SU-DHL-6 (cell line): Measurements from ENCODE around the gene RIPK3.

Experiments used
- H2AFZ ChIP-seq: fragments of 200-600 bp; sonication (generic); 2 replicates; pipeline ENCODE4 v1.6.1; 2014; ENCODE audit warnings: low read depth, mild to moderate bottlenecking, moderate library complexity, mixed read lengths, antibody characterized with exemption, low read length; ENCODE audit not compliant: severe bottlenecking
- H3F3A ChIP-seq: fragments of 200-600 bp; shearing (Covaris generic); 2 replicates; pipeline ENCODE4 v1.6.0; 2016; ENCODE audit warnings: antibody characterized with exemption, mild to moderate bottlenecking; ENCODE audit not compliant: insufficient read depth
- H3K27ac ChIP-seq: fragments of 200-600 bp; sonication (generic); 2 replicates; pipeline ENCODE4 v1.5.1; 2016; ENCODE audit warnings: low read depth, mild to moderate bottlenecking, low read length, moderate library complexity, mixed read lengths
- H3K27me3 ChIP-seq: fragments of 200-600 bp; sonication (generic), shearing (Covaris generic); 2 replicates; pipeline ENCODE4 v1.6.0; 2014; ENCODE audit warnings: mild to moderate bottlenecking, low read length
- H3K36me3 ChIP-seq: fragments of 200-600 bp; sonication (generic); 2 replicates; pipeline ENCODE4 v1.6.1; 2014; ENCODE audit warnings: mild to moderate bottlenecking, low read length, mixed read lengths
- H3K4me2 ChIP-seq: fragments of 300-600, 200-600 bp; shearing (Covaris generic), sonication (generic); 2 replicates; pipeline ENCODE4 v1.6.0; 2014; ENCODE audit warnings: low read length, low read depth, mild to moderate bottlenecking; ENCODE audit not compliant: poor library complexity, severe bottlenecking
- H3K4me3 ChIP-seq: fragments of 200-600 bp; sonication (generic); 2 replicates; pipeline ENCODE4 v1.5.1; 2014; ENCODE audit warnings: antibody characterized with exemption, low read length, mild to moderate bottlenecking, mixed read lengths; ENCODE audit not compliant: insufficient read depth, poor library complexity, severe bottlenecking
- H3K79me2 ChIP-seq: fragments of 200-600 bp; sonication (generic); 2 replicates; pipeline ENCODE4 v1.6.1; 2014; ENCODE audit warnings: mild to moderate bottlenecking, low read length, moderate library complexity; ENCODE audit not compliant: insufficient read depth
- H3K9ac ChIP-seq: fragments of 200-600 bp; sonication (generic); 2 replicates; pipeline ENCODE4 v1.7.0; 2014; ENCODE audit warnings: mild to moderate bottlenecking, low read length
- H3K9me2 ChIP-seq: fragments of 200-600 bp; sonication (generic); replicated peaks from 2 replicates; pipeline ENCODE4 v1.6.1; 2014; ENCODE audit warnings: low read length; ENCODE audit not compliant: insufficient read depth
- H3K9me3 ChIP-seq: fragments of 200-600 bp; sonication (generic); 2 replicates; pipeline ENCODE4 v1.6.1; 2014; ENCODE audit warnings: low read length, mixed read lengths; ENCODE audit not compliant: insufficient read depth
- H4K20me1 ChIP-seq: fragments of 200-600 bp; sonication (generic); 2 replicates; pipeline ENCODE4 v1.6.1; 2014; ENCODE audit warnings: low read depth, mild to moderate bottlenecking, antibody characterized with exemption, low read length, moderate library complexity, mixed read lengths
- CTCF ChIP-seq: fragments of 200-600 bp; sonication (generic); IDR thresholded peaks from one replicate; pipeline ENCODE4 v1.5.1; 2017; ENCODE audit warnings: antibody characterized with exemption, mild to moderate bottlenecking, low read length, moderate library complexity; ENCODE audit not compliant: insufficient read depth, poor library complexity, severe bottlenecking
- EZH2phosphoT487 ChIP-seq: fragments of 200-600 bp; sonication (generic), shearing (Covaris generic); conservative IDR thresholded peaks from 2 replicates; pipeline ENCODE4 v1.6.1; 2018; ENCODE audit warnings: mild to moderate bottlenecking, antibody characterized with exemption, low read length, moderate library complexity, mixed read lengths

The RIPK3 gene

GRCh38 chr14:24370748-24371147 lies 31.0 kb upstream of the RIPK3 start:
- Histone ChIP-seq H3K27ac (no peak overlapping the region), H3K79me2 (no peaks in the 10 kb centered on the region), H3K9ac (no peak overlapping the region), H3K36me3 (no peaks in the 10 kb centered on the region), H4K20me1 (no peaks in the 10 kb centered on the region), H3K27me3 (no peaks in the 10 kb centered on the region), H2AFZ (no peak overlapping the region), H3K4me2 (no peak overlapping the region), H3F3A (peaks cover 4% of the 10 kb centered on the region), H3K9me3 (no peaks in the 10 kb centered on the region), H3K4me3 (no peak overlapping the region), H3K9me2 (no peaks in the 10 kb centered on the region)
- no peak for TF ChIP-seq EZH2phosphoT487
- TF ChIP-seq CTCF, result no peak

DNA sequence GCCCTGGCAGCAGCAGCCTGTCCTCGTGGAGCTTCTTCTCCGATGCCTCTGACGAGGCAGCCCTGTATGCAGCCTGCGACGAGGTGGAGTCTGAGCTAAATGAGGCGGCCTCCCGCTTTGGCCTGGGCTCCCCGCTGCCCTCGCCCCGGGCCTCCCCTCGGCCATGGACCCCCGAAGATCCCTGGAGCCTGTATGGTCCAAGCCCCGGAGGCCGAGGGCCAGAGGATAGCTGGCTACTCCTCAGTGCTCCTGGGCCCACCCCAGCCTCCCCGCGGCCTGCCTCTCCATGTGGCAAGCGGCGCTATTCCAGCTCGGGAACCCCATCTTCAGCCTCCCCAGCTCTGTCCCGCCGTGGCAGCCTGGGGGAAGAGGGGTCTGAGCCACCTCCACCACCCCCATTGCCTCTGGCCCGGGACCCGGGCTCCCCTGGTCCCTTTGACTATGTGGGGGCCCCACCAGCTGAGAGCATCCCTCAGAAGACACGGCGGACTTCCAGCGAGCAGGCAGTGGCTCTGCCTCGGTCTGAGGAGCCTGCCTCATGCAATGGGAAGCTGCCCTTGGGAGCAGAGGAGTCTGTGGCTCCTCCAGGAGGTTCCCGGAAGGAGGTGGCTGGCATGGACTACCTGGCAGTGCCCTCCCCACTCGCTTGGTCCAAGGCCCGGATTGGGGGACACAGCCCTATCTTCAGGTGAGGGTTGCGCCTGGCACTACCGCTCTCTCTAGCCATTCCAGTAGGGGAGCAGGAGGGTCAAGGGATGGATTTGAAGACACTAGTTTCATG lies 30.3 kb upstream of the RIPK3 start:
- Histone ChIP-seq H3K9ac (no peak overlapping the region), H3K9me2 (no peaks in the 10 kb centered on the region), H3K27ac (no peak overlapping the region), H3K27me3 (no peaks in the 10 kb centered on the region), H3K4me2 (no peak overlapping the region), H3K4me3 (no peak overlapping the region), H3K9me3 (no peaks in the 10 kb centered on the region), H3F3A (peaks cover 4% of the 10 kb centered on the region), H4K20me1 (no peaks in the 10 kb centered on the region), H3K79me2 (no peaks in the 10 kb centered on the region), H2AFZ (no peak overlapping the region), H3K36me3 (no peaks in the 10 kb centered on the region)
- TF ChIP-seq EZH2phosphoT487 (no peak), CTCF (no peak)

- no peak overlapping the region for H3K9ac ChIP-seq
- no peak overlapping the region for H3K4me2 ChIP-seq
- H3K9me3 ChIP-seq, result no peaks in the 10 kb centered on the region
- no peak for TF ChIP-seq CTCF
- no peak for TF ChIP-seq EZH2phosphoT487
- H3K27me3 ChIP-seq, result no peaks in the 10 kb centered on the region
- H3K4me3 ChIP-seq, result no peak overlapping the region
- no peaks in the 10 kb centered on the region for H4K20me1 ChIP-seq
- no peak overlapping the region for H2AFZ ChIP-seq
- no peaks in the 10 kb centered on the region for H3K9me2 ChIP-seq
- H3F3A ChIP-seq, result peaks cover 4% of the 10 kb centered on the region
- H3K27ac ChIP-seq, result no peak overlapping the region
- no peaks in the 10 kb centered on the region for H3K79me2 ChIP-seq
- H3K36me3 ChIP-seq, result no peaks in the 10 kb centered on the region
Observed at GRCh38 chr14:24369463-24369862, 29.7 kb upstream of the RIPK3 start.
